Hepatocyte (in vitro differentiated cells): ENCODE data around the gene TM4SF20. TPM values are rescaled to one million over a fixed set of nuclear protein-coding genes. Genes with fewer than 3 reads are reported as not detected.

ENCODE experiments used
- DNase-seq: peaks from one replicate; pipeline ENCODE4 v3.0.0-alpha.2; 2016; ENCODE audit warnings: low spot score
- H2AFZ ChIP-seq: fragments of 200-600 bp; sonication (generic); 2 replicates; pipeline ENCODE4 v1.6.0; 2016; ENCODE audit warnings: antibody characterized with exemption, mild to moderate bottlenecking
- H3K27ac ChIP-seq: fragments of 200-600 bp; sonication (generic); 2 replicates; pipeline ENCODE4 v1.5.1; 2016; ENCODE audit warnings: mild to moderate bottlenecking
- H3K27me3 ChIP-seq: fragments of 200-600 bp; sonication (generic); 2 replicates; pipeline ENCODE4 v1.6.1; 2016
- H3K36me3 ChIP-seq: fragments of 200-600 bp; sonication (generic); replicated peaks from 2 replicates; pipeline ENCODE4 v1.5.1; 2016; ENCODE audit warnings: low read depth; ENCODE audit not compliant: insufficient read depth
- H3K4me1 ChIP-seq: fragments of 200-600 bp; sonication (generic); 2 replicates; pipeline ENCODE4 v1.5.1; 2016; ENCODE audit warnings: mild to moderate bottlenecking, moderate library complexity; ENCODE audit not compliant: insufficient read depth
- H3K4me2 ChIP-seq: fragments of 200-600 bp; sonication (generic); 2 replicates; pipeline ENCODE4 v1.6.0; 2016
- H3K4me3 ChIP-seq: fragments of 200-600 bp; sonication (generic); 2 replicates; pipeline ENCODE4 v1.5.1; 2016; ENCODE audit warnings: mild to moderate bottlenecking
- H3K79me2 ChIP-seq: fragments of 200-600 bp; sonication (generic); 2 replicates; pipeline ENCODE4 v1.6.0; 2017; ENCODE audit warnings: mild to moderate bottlenecking
- H3K9me2 ChIP-seq: fragments of 200-600 bp; sonication (generic); replicated peaks from 2 replicates; pipeline ENCODE4 v1.6.0; 2017; ENCODE audit warnings: mild to moderate bottlenecking; ENCODE audit not compliant: insufficient read depth
- H3K9me3 ChIP-seq: fragments of 200-600 bp; sonication (generic); 2 replicates; pipeline ENCODE4 v1.5.1; 2016; ENCODE audit warnings: low read depth, mild to moderate bottlenecking
- H4K20me1 ChIP-seq: fragments of 200-600 bp; sonication (generic); 2 replicates; pipeline ENCODE4 v1.6.0; 2016; ENCODE audit warnings: mild to moderate bottlenecking; ENCODE audit not compliant: insufficient read depth, poor library complexity, severe bottlenecking
- EZH2 ChIP-seq: fragments of 200-600 bp; sonication (generic); IDR thresholded peaks from 2 replicates; pipeline ENCODE4 v1.6.1; 2016; ENCODE audit warnings: antibody characterized with exemption, mild to moderate bottlenecking, borderline replicate concordance
- EZH2phosphoT487 ChIP-seq: fragments of 200-600 bp; sonication (generic); IDR thresholded peaks from one replicate; pipeline ENCODE4 v1.6.1; 2018; ENCODE audit warnings: antibody characterized with exemption, mild to moderate bottlenecking, low read depth, moderate library complexity; ENCODE audit not compliant: unreplicated experiment, severe bottlenecking
- WGBS: methylation state at CpG from one replicate; pipeline ENCODE4 v1.1.6; 2016; ENCODE audit warnings: low lambda C conversion rate; ENCODE audit errors: missing lambda C conversion rate; 5-methylcytosine and 5-hydroxymethylcytosine counted together
- polyA plus RNA-seq: library from polyadenylated mRNA; unstranded; fragments of >200 nt; fragmentation: Nextera tagmentation; extraction: Ambion mirVana; gene quantifications from 2 replicates; pipeline ENCODE4 v1.2.1, GENCODE V29; 2016
- total RNA-seq: library from RNA; depleted of rRNA; stranded (reverse); fragments of >200 nt; gene quantifications from 2 replicates; pipeline ENCODE4 v1.2.3, GENCODE V29; 2014
- TF ChIP-seq, protein P1 (sequence below): fragments of 200-600 bp; sonication (generic); IDR thresholded peaks from 2 replicates; pipeline ENCODE4 v1.5.1; 2016; ENCODE audit warnings: antibody characterized with exemption, mild to moderate bottlenecking; ENCODE audit not compliant: poor library complexity

The TM4SF20 gene
- total and polyA plus RNA-seq, 2 experiments from 2014 or later, result 14.2 to 46.6 TPM

DNA sequence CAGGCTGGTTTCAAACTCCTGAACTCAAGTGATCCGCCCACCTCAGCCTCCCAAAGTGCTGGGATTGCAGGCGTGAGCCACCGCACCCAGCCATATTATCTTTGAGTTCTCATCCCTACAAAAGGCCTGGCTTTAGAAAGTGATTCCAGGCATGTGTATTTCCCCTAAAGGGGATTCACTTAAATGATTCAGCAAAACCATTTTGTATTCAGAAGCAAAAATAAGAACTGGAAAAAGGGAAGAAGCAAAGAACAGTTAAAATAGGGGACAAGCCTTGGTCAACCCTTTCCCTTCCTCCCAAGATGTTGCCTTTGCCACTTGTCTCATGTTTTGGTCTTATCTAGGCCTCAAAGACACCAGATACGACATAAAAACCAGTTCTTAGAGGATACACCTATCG, 10.5 kb downstream of the TM4SF20 start:
- H4K20me1 ChIP-seq, result no peaks in the 10 kb centered on the region
- no peaks in the 10 kb centered on the region for H3K79me2 ChIP-seq
- H3K27ac ChIP-seq, result no peak overlapping the region
- no peaks in the 10 kb centered on the region for H3K9me3 ChIP-seq
- H3K4me3 ChIP-seq, result no peak overlapping the region
- 93% methylated on average over 5 of the region's 5 CpGs for WGBS
- H2AFZ ChIP-seq, result no peak overlapping the region
- no peak for DNase-seq
- H3K4me1 ChIP-seq, result no peaks in the 10 kb centered on the region
- TF ChIP-seq, protein P1, sequence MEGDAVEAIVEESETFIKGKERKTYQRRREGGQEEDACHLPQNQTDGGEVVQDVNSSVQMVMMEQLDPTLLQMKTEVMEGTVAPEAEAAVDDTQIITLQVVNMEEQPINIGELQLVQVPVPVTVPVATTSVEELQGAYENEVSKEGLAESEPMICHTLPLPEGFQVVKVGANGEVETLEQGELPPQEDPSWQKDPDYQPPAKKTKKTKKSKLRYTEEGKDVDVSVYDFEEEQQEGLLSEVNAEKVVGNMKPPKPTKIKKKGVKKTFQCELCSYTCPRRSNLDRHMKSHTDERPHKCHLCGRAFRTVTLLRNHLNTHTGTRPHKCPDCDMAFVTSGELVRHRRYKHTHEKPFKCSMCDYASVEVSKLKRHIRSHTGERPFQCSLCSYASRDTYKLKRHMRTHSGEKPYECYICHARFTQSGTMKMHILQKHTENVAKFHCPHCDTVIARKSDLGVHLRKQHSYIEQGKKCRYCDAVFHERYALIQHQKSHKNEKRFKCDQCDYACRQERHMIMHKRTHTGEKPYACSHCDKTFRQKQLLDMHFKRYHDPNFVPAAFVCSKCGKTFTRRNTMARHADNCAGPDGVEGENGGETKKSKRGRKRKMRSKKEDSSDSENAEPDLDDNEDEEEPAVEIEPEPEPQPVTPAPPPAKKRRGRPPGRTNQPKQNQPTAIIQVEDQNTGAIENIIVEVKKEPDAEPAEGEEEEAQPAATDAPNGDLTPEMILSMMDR, result no peak
- TF ChIP-seq EZH2, result no peak
- TF ChIP-seq EZH2phosphoT487, result no peak
- H3K9me2 ChIP-seq, result no peaks in the 10 kb centered on the region
- no peaks in the 10 kb centered on the region for H3K36me3 ChIP-seq
- H3K27me3 ChIP-seq, result no peaks in the 10 kb centered on the region
- H3K4me2 ChIP-seq, result no peak overlapping the region

DNA sequence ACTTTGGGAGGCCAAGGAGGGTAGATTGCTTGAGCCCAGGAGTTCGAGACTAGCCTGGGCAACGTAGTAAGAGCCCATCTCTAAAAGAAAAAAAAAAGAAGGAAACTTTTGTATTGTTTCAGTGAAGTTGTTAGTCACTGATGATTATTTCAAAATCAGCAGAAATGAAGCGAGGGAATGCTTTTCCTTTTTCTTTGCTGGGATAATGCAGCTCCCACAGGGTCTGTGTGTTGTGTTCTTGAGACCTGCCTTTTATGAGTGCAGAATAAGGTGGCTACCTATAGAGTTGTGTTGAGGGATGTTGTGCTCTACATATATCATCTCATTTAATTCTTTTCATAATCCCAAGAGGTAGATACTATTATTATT, 11.7 kb downstream of the TM4SF20 start:
- no peaks in the 10 kb centered on the region for H3K4me1 ChIP-seq
- H2AFZ ChIP-seq, result no peak overlapping the region
- H3K27ac ChIP-seq, result no peak overlapping the region
- H3K79me2 ChIP-seq, result no peaks in the 10 kb centered on the region
- DNase-seq, result no peak
- H3K4me3 ChIP-seq, result no peak overlapping the region
- H3K36me3 ChIP-seq, result no peaks in the 10 kb centered on the region
- no peak overlapping the region for H3K4me2 ChIP-seq
- H4K20me1 ChIP-seq, result no peaks in the 10 kb centered on the region
- no peaks in the 10 kb centered on the region for H3K9me3 ChIP-seq
- WGBS, result 91% methylated on average over 3 of the region's 3 CpGs
- TF ChIP-seq, protein P1, result no peak
- TF ChIP-seq EZH2phosphoT487, result no peak
- no peaks in the 10 kb centered on the region for H3K27me3 ChIP-seq
- H3K9me2 ChIP-seq, result no peaks in the 10 kb centered on the region

DNA sequence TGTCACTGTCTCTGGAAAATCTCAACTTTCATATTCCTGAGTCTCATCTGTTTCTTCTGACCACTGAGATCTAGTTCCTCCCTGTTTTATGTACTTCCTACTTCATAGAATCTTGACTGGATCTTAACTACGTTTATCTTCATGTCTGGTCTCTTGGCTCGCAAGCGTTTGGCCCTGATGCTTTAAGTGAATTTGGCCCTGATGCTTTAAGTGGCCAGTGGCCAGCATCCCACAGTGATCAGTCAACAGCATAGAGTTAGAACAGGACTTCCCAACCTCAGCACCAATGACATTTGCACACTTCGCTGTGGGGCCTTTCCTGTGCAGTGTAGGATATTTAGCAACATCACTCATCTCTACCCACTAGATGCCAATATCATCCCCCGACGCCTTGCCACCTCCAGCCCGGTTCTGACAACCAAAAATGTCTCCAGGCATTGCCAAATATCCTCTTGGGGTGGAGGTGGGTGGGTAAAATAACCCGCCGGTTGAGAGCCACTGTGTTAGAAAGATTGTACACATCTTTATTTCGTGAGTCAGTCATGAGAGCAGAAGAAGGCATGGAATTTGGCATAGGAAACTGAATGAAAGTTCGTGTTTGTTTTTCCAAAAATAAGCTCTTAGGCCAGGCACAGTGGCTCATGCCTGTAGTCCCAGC, 12.2 kb downstream of the TM4SF20 start:
- Histone ChIP-seq H4K20me1 (no peaks in the 10 kb centered on the region), H3K9me2 (no peaks in the 10 kb centered on the region), H2AFZ (no peak overlapping the region), H3K36me3 (no peaks in the 10 kb centered on the region), H3K4me1 (no peaks in the 10 kb centered on the region), H3K27me3 (no peaks in the 10 kb centered on the region), H3K9me3 (no peaks in the 10 kb centered on the region), H3K4me2 (no peak overlapping the region), H3K4me3 (no peak overlapping the region), H3K79me2 (no peaks in the 10 kb centered on the region), H3K27ac (peak overlapping the region; percentile 36)
- TF ChIP-seq EZH2 (no peak), EZH2phosphoT487 (no peak)
- TF ChIP-seq, protein P1, result no peak
- DNase-seq, result no peak
- WGBS, result 83% methylated on average over 11 of the region's 11 CpGs
